Measurements from ENCODE around the gene SELENON. TPM values are rescaled to one million over a fixed set of nuclear protein-coding genes. Genes with fewer than 3 reads are reported as not detected.
A peak's percentile ranks its signal among the peaks of the same experiment; 100 is the strongest.

SELENON gene
- total and polyA plus RNA-seq, 2 of the 8 experiments (the other 6 are each of a cell fraction or from before 2014, with no cell fraction given) = 43.0 to 77.6 TPM

DNA sequence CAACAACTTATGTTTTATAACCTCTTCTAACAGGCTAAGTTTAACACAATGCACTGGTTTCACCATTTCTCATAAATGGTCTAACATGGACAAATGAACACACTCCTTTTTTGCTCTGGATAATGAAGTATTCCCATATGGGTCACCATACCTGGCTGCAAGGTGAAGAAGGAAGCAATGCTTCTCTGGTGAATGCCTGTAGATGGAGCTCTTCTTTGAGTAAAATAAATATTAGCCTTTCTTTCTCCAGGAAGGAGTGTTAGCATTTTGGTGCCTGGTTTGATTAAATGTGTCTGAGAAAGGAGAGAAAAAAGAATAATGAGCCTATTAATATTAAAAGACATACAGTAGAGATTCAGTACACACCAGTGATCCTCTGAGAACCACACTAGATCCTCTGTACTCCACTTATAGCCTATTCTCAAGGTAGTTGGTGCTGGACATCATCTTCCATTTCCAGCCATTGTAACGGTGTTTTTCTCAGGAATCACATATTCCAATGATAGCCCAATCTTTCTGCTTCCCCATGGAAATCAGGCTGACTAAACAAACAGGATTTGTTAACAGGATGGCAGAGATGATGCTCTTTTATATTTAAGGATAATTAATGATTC is 37.4 kb downstream of the SELENON start:
- H3K79me1 ChIP-seq (ENCODE audit: low read depth, low read length) = no peaks in the 10 kb centered on the region; the same call in 1 of the 2 replicates
- DNase-seq (ENCODE audit: low read depth in 1 of 2, low spot score in 2 of 2) (no peak), FAIRE-seq (no peak)
- no peak overlapping the region for H3K56ac ChIP-seq (replicated peaks; ENCODE audit: insufficient read length, low read depth, low read length)
- H4K5ac ChIP-seq (ENCODE audit: insufficient read length, low read depth, low read length) = no peak overlapping the region
- H2BK12ac ChIP-seq (ENCODE audit: low read depth, low read length) = no peak overlapping the region
- no peak overlapping the region for H2BK20ac ChIP-seq (ENCODE audit: low read length)
- H3K14ac ChIP-seq (ENCODE audit: insufficient read length) = no peak overlapping the region
- no peak overlapping the region for H3K23ac ChIP-seq (ENCODE audit: insufficient read length)
- peaks cover 0 to 4% of the 10 kb centered on the region in 2 experiments for H4K20me1 ChIP-seq (replicated peaks in 1 of 2; ENCODE audit: control insufficient read depth in 1 of 2, insufficient read depth in 2 of 2, low read length in 2 of 2)
- no peaks in the 10 kb centered on the region for H3K9me3 ChIP-seq (ENCODE audit: insufficient read depth in 2 of 2, low read depth in 1 of 2, low read length in 1 of 2)
- H3K9ac ChIP-seq (replicated peaks in 1 of 4; ENCODE audit: extremely low read depth in 1 of 4, low read depth in 3 of 4, low read length in 3 of 4) = no peak overlapping the region
- H3K36me3 ChIP-seq (ENCODE audit: control insufficient read depth in 2 of 4, insufficient read depth in 4 of 4, low read length in 3 of 4) = peaks cover 10 to 41% (median 29%) of the 10 kb centered on the region in 4 experiments
- H3K4me2 ChIP-seq (ENCODE audit: insufficient read depth in 1 of 2, low read depth in 2 of 2, low read length in 2 of 2) = no peak overlapping the region
- H3K79me2 ChIP-seq (ENCODE audit: control insufficient read depth in 1 of 2, insufficient read depth in 2 of 2, low read length in 2 of 2) = peaks cover 0 to 23% of the 10 kb centered on the region in 2 experiments; a peak in 2 of 4 replicates
- ChIA-PET POLR2A (ENCODE audit: partially characterized antibody) (interaction anchor here (0.9 to 1.0 kb wide), 2 partner anchors 10 to 21 kb away, joined by 3 to 4 read pairs; no protein-coding TSS in a partner anchor), CTCF (ENCODE audit: partially characterized antibody) (interaction anchor here (0.7 to 1.5 kb wide), 16 partner anchors 13 to 192 kb away, joined by 3 to 7 read pairs (median 3); no protein-coding TSS in a partner anchor)
- no peaks in the 10 kb centered on the region for H3K27me3 ChIP-seq (replicated peaks in 1 of 4; ENCODE audit: control insufficient read depth in 3 of 4, extremely low read depth in 1 of 4, insufficient read depth in 3 of 4, low read length in 3 of 4)
- no peak overlapping the region for H4K8ac ChIP-seq (ENCODE audit: extremely low read depth, insufficient read depth, low read length)
- no peaks in the 10 kb centered on the region for H3K4me1 ChIP-seq (replicated peaks in 1 of 4; ENCODE audit: control insufficient read depth in 3 of 4, insufficient read depth in 4 of 4, low read length in 3 of 4)
- no peak overlapping the region for H2AK5ac ChIP-seq (ENCODE audit: low read depth, low read length)
- 87% methylated on average over 1 of the region's 1 CpG; no CpG with 5 or more reads in 1 of the 2 experiments for WGBS, 2 experiments (ENCODE audit: extremely low coverage in 1 of 2, insufficient coverage in 1 of 2, insufficient read length in 1 of 2, insufficient replicate concordance in 2 of 2, low coverage in 1 of 2, low lambda C conversion rate in 2 of 2, missing lambda C conversion rate in 1 of 2)
- no peak overlapping the region for H3K4me3 ChIP-seq (ENCODE audit: extremely low read depth in 1 of 4, insufficient read depth in 2 of 4, low read depth in 3 of 4, low read length in 4 of 4)
- no peak overlapping the region for H2BK120ac ChIP-seq (replicated peaks; ENCODE audit: low read depth, low read length)
- H2BK15ac ChIP-seq (ENCODE audit: low read length) = no peak overlapping the region
- H3K23me2 ChIP-seq (ENCODE audit: low read depth, low read length) = no peaks in the 10 kb centered on the region
- TF ChIP-seq RXRA (IDR thresholded peaks at IDR 0.05; ENCODE audit: insufficient read depth, low read depth, low read length) (no peak), RAD21 (IDR thresholded peaks at IDR 0.05 in 1 of 2, conservative IDR thresholded peaks at IDR 0.05 in 1 of 2; ENCODE audit: low read depth in 2 of 2, low read length in 2 of 2) (peak; percentile 48 to 52), EP300 (IDR thresholded peaks at IDR 0.05; ENCODE audit: borderline replicate concordance in 1 of 2, low read depth in 2 of 2, low read length in 2 of 2) (no peak), CREB1 (IDR thresholded peaks at IDR 0.05) (no peak), TCF12 (IDR thresholded peaks at IDR 0.05; ENCODE audit: low read depth, low read length) (no peak), CTCF (IDR thresholded peaks at IDR 0.05; ENCODE audit: control extremely low read depth in 1 of 3, insufficient read depth in 1 of 3, low read depth in 1 of 3, low read length in 3 of 3) (peak in 2 of 3 experiments; percentile 43 to 47; a peak in 3 of 4 replicates)
- H2AFZ ChIP-seq (ENCODE audit: low read length) = no peak overlapping the region
- H3K4ac ChIP-seq (replicated peaks; ENCODE audit: insufficient read length, low read depth, low read length) = no peak overlapping the region
- H3K18ac ChIP-seq (ENCODE audit: extremely low read depth, low read length) = no peak overlapping the region
- no peak overlapping the region for H2BK5ac ChIP-seq (ENCODE audit: low read depth, low read length)
- no peak overlapping the region for H3K27ac ChIP-seq (ENCODE audit: low read depth, low read length)
- no peak overlapping the region for H4K91ac ChIP-seq (replicated peaks; ENCODE audit: insufficient read length, low read length)

All from H1 (cell line).